K562 (cell line): ENCODE measurements around the gene IFNGR1.

Experiments used
- ELK1 ChIP-seq: sonication (generic); formaldehyde crosslinking; IDR thresholded peaks from 2 replicates; pipeline ENCODE4 v1.8.1; 2022; ENCODE audit warnings: missing genetic modification reagents
- KLF16 ChIP-seq: IDR thresholded peaks from 2 replicates; pipeline ENCODE4 v1.6.1; 2016; ENCODE audit warnings: antibody characterized with exemption
- RBM15 ChIP-seq: fragments of 200-400 bp; formaldehyde crosslinking; IDR thresholded peaks from 2 replicates; pipeline ENCODE4 v1.6.1; 2018; ENCODE audit warnings: mild to moderate bottlenecking, low read length, moderate library complexity; ENCODE audit not compliant: insufficient read depth

GRCh38 chr6:137202078-137202477 is 17.1 kb downstream of the IFNGR1 start:
- TF ChIP-seq ELK1 (CRISPR knock-in tag) (no peak), RBM15 (no peak), KLF16 (no peak)
